Breast epithelium (tissue), 4 donors: ENCODE results near the gene ZNF367. TPM values are rescaled to one million over a fixed set of nuclear protein-coding genes. Genes with fewer than 3 reads are reported as not detected.
A peak's percentile ranks its signal among the peaks of the same experiment; 100 is the strongest.

ENCODE experiments used
- DNase-seq, 2 donors: peaks; one replicate each; pipeline ENCODE4 v3.0.0-alpha.2; 2019; ENCODE audit warnings: low spot score in 2 of 2
- H3K27ac ChIP-seq, 2 donors: fragments of 200-600 bp; sonication (generic) in 1 of 2; one replicate each; pipeline ENCODE4 v1.5.1; 2016 to 2019; ENCODE audit warnings: mild to moderate bottlenecking in 1 of 2
- H3K27me3 ChIP-seq, 2 donors: fragments of 200-600 bp; sonication (generic) in 1 of 2; one replicate each; pipeline versions ENCODE4 v1.5.1 to v1.6.0; 2017 to 2019; ENCODE audit warnings: control low read depth in 1 of 2, mild to moderate bottlenecking in 1 of 2
- H3K36me3 ChIP-seq: fragments of 200-600 bp; one replicate; pipeline ENCODE4 v1.5.1; 2019
- H3K4me1 ChIP-seq, 2 donors: fragments of 200-600 bp; sonication (generic); one replicate each; pipeline ENCODE4 v1.5.1; 2016 to 2019; ENCODE audit warnings: control low read depth in 1 of 2
- H3K4me3 ChIP-seq, 3 donors: fragments of 200-600 bp; sonication (generic); 1 replicate in 2 of 3; 2 replicates in 1 of 3; pipeline ENCODE4 v1.5.1; 2016 to 2019; ENCODE audit warnings: mild to moderate bottlenecking in 3 of 3, moderate library complexity in 2 of 3
- H3K9me3 ChIP-seq, 2 donors: fragments of 200-600 bp; sonication (generic) in 1 of 2; one replicate each; pipeline ENCODE4 v1.5.1; 2016 to 2019; ENCODE audit warnings: control low read depth in 1 of 2
- POLR2A ChIP-seq: fragments of 450-650 bp; IDR thresholded peaks from one replicate; pipeline ENCODE4 v1.6.1; 2016; ENCODE audit warnings: antibody characterized with exemption, mild to moderate bottlenecking, moderate library complexity
- POLR2AphosphoS5 ChIP-seq, 3 donors: sonication (generic); formaldehyde crosslinking; IDR thresholded peaks; one replicate each; pipeline ENCODE4 v1.6.1; 2017; ENCODE audit warnings: antibody characterized with exemption in 3 of 3
- intact Hi-C: fragments of 100-400 bp; cut with DNase I; formaldehyde crosslinking; loops from one replicate; pipeline ENCODE4 v1.15.1; 2023; ENCODE audit warnings: low total_unique reads
- total RNA-seq, 3 donors: library from RNA; depleted of rRNA; stranded (reverse); fragments of >200 nt; gene quantifications; one replicate each; pipeline ENCODE4 v1.1.0, GENCODE V29; 2016
- TF ChIP-seq, protein P1 (sequence below), 3 donors: fragments of 450-650 bp; IDR thresholded peaks; one replicate each; pipeline ENCODE4 v1.5.1; 2016 to 2017; ENCODE audit warnings: antibody characterized with exemption in 3 of 3, mild to moderate bottlenecking in 3 of 3, moderate library complexity in 3 of 3

The ZNF367 gene
- total RNA-seq, 3 donors from 2014 or later, result 0.98 to 1.8 (median 1.2) TPM

DNA sequence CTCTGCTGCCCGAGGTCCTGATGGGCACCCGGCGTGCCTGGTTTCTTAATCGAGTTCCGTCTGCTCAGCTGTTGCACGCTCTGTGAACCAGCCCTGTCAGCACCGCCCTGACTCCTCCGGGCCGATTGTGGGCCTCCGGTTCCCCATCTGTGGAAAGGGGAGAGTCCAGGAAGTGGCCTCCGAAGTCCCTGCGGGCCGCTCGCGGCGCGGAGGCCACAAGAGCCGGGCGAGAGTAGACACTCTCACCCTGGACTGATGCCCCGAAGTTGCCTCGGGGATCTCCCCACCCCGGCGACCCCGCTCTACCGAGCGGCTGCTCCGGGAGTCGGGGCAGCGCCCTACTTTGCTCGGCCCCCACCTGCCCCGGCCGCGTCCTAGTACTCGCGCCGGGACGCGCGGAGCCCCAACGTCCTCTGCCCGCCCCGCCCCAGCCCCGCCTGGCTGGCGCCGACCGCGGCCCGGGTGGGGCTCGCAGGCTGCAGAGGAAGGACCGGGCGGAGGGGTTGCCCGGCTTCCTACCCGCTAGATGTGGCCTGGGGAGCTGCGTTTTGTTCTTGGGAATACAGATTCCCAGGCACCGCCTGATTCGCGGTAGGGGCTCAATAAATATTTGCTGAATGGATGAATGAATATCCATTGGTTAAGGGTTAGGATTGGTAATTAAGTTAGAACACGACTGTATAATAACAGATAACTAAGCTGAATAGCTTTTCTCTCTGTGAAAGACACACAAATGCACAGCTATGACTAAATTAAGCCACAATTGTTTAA lies 935 bp upstream of the ZNF367 start:
- Histone ChIP-seq H3K4me3 (peak overlapping the region; percentile 80 to 97 (median 83)), H3K4me1 (peaks cover 4 to 10% of the 10 kb centered on the region in 2 donors), H3K27me3 (no peaks in the 10 kb centered on the region), H3K9me3 (no peaks in the 10 kb centered on the region), H3K27ac (peak overlapping the region; percentile 97 to 99), H3K36me3 (no peaks in the 10 kb centered on the region)
- DNase-seq, result peak in 1 of 2 donors; percentile 47
- intact Hi-C loops, result no loop called here
- TF ChIP-seq POLR2A (no peak), POLR2AphosphoS5 (IDR thresholded peaks at IDR 0.05) (peak in 2 of 3 donors; percentile 33 to 36)

DNA sequence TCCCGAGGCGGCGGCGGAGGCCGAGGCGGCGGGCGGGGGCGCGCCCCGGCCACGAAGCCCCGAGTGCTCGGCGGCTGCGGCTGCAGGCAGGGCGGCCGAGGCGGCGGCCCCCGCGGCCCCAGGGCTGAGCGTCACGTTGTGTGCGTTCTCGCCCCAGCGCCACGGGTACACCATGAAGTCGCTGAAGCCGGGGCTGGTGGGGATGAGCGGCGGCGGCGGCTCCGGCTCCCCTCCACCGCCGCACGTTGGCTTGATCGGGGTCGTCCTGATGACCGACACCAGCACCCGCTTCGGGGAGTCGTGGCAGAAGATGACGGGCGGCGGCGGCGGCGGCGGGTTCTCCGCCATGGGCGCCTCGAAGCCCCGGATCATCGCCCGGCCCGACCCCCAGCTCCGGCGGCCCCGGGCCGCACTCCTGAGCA lies 498 bp downstream of the ZNF367 start:
- DNase-seq, result no peak
- intact Hi-C loops, result no loop called here

DNA sequence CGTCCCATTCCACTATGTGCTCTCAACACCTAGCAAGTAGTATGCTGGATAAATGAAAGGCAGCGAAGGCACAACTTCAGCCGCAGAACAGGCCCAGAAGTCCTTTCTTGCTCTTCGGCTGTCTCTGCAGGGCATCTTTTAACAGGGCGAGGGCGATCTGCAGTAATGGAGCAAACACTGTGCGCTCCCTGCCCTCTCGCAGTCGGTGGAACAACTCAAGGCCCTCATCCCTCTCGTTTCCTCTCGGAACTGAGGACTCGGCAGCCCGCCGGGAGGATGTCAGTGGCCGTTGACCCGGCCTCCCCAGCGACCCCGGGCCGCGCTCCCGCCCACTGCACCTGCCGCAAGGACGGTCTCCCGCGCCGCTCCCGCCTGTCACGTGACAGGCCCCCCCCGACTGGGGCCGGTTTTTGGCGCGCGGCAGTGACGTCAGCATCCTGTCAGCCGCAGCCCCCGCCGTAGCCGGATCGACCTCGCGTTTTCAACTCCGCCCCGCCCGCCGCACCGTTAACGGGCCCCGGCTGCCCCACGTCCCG lies 1.1 kb downstream of the ZNF367 start:
- intact Hi-C loops, result no loop called here
- H3K9me3 ChIP-seq, result no peaks in the 10 kb centered on the region
- H3K36me3 ChIP-seq, result no peaks in the 10 kb centered on the region
- peaks cover 4 to 10% of the 10 kb centered on the region in 2 donors for H3K4me1 ChIP-seq
- DNase-seq, result peak; percentile 79 to 83
- H3K27ac ChIP-seq, result peak overlapping the region; percentile 97 to 99
- peak overlapping the region; percentile 80 to 97 (median 83) for H3K4me3 ChIP-seq
- no peaks in the 10 kb centered on the region for H3K27me3 ChIP-seq
- TF ChIP-seq POLR2AphosphoS5 (IDR thresholded peaks at IDR 0.05), result peak; percentile 63 to 76 (median 66)
- TF ChIP-seq, protein P1, sequence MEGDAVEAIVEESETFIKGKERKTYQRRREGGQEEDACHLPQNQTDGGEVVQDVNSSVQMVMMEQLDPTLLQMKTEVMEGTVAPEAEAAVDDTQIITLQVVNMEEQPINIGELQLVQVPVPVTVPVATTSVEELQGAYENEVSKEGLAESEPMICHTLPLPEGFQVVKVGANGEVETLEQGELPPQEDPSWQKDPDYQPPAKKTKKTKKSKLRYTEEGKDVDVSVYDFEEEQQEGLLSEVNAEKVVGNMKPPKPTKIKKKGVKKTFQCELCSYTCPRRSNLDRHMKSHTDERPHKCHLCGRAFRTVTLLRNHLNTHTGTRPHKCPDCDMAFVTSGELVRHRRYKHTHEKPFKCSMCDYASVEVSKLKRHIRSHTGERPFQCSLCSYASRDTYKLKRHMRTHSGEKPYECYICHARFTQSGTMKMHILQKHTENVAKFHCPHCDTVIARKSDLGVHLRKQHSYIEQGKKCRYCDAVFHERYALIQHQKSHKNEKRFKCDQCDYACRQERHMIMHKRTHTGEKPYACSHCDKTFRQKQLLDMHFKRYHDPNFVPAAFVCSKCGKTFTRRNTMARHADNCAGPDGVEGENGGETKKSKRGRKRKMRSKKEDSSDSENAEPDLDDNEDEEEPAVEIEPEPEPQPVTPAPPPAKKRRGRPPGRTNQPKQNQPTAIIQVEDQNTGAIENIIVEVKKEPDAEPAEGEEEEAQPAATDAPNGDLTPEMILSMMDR (IDR thresholded peaks at IDR 0.05), result peak in 2 of 3 donors; percentile 17 to 19
- no peak for TF ChIP-seq POLR2A

More for the DNA sequence above, 498 bp downstream of the ZNF367 start:
- Histone ChIP-seq H3K36me3 (no peaks in the 10 kb centered on the region), H3K4me3 (peak overlapping the region; percentile 80 to 97 (median 83)), H3K9me3 (no peaks in the 10 kb centered on the region), H3K27ac (peak overlapping the region; percentile 97 to 99), H3K27me3 (no peaks in the 10 kb centered on the region), H3K4me1 (peaks cover 4 to 10% of the 10 kb centered on the region in 2 donors)
- TF ChIP-seq, protein P1 (IDR thresholded peaks at IDR 0.05), result no peak
- TF ChIP-seq POLR2AphosphoS5 (IDR thresholded peaks at IDR 0.05) (no peak), POLR2A (no peak)

DNA sequence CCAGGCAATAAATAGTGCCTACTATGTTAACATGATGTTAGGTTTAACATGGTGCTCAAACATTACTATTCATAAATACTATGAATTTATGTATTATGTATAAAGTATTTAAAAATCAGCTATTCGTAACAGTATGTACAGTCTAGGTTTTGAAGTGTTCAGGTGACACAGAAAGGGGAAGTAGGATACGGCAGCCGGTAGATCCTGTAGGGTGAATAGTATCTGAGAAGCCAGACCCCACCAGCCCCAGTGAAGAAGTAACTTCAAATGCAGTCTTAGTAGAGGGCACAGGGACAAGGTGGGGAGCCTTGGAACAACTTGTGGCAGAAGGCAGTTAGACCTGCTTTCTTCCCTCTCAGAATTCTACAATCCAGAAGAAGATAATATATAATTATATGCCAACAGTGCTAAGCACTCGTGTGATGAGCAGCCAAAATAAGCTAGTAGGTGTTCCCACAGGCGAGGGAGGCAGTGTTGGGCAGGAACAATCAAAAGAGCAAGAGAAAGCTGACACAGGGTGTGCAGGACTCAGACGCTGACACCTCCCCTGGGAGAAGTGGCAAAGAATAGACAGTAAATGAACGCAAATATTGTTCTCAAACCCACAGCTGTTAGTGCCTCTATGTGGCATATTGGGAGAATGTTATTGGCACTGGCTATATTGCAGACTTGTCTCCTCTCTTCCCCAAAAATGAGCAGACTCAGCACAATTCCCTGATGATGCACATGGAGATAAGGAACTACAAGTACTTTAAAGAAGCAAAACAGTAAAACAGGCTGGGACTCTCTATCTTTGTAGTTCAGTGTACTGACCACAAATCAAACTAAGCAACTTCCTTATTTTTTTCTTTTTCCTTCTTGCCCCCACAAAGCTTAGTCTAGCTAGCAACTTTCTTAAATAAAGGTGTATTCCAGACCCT lies 4.6 kb downstream of the ZNF367 start:
- TF ChIP-seq, protein P1 (IDR thresholded peaks at IDR 0.05), result no peak
- no peak for TF ChIP-seq POLR2A
- TF ChIP-seq POLR2AphosphoS5 (IDR thresholded peaks at IDR 0.05), result no peak
- intact Hi-C loops, result no loop called here
- DNase-seq, result no peak
- no peaks in the 10 kb centered on the region for H3K27me3 ChIP-seq
- no peak overlapping the region for H3K4me3 ChIP-seq
- H3K27ac ChIP-seq, result no peak overlapping the region
- H3K36me3 ChIP-seq, result no peaks in the 10 kb centered on the region
- peaks cover 0 to 4% of the 10 kb centered on the region in 2 donors for H3K4me1 ChIP-seq
- H3K9me3 ChIP-seq, result no peaks in the 10 kb centered on the region

- H3K4me1 ChIP-seq, result no peaks in the 10 kb centered on the region
- no peak overlapping the region for H3K27ac ChIP-seq
- H3K27me3 ChIP-seq, result no peaks in the 10 kb centered on the region
- intact Hi-C loops, result no loop called here
- H3K9me3 ChIP-seq, result no peaks in the 10 kb centered on the region
- H3K36me3 ChIP-seq, result no peaks in the 10 kb centered on the region
- DNase-seq, result no peak
- TF ChIP-seq, protein P1 (IDR thresholded peaks at IDR 0.05), result no peak
- no peak for TF ChIP-seq POLR2AphosphoS5 (IDR thresholded peaks at IDR 0.05)
- no peak for TF ChIP-seq POLR2A
- no peak overlapping the region for H3K4me3 ChIP-seq
Measured at GRCh38 chr9:96412174-96412913, 5.8 kb downstream of the ZNF367 start.
